ENCODE data around the gene LINGO3.

DNA sequence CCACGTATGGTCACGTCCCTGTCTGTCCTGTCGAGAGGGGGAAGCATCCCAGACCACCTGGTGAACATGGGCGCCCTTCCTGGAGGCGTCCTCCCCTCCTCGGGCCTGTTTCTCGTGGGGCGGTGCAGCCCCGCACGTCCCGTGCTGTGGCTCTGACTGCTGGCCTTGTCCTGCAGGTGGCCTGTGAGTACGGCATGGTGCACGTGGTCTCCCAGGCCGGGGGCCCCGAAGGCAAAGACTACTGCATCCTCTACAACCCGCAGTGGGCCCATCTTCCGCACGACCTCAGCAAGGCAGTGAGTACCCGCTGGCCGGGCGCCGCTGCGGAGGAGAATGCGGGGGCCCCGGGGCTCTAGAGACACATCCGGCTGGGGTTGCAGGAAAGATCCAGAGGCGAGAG is 26.5 kb upstream of the LINGO3 start:
- no peak for TF ChIP-seq YY1 (IDR thresholded peaks at IDR 0.05; ENCODE audit: insufficient read depth, insufficient read length)
- no peak for TF ChIP-seq SUZ12 (IDR thresholded peaks at IDR 0.05; ENCODE audit: extremely low read depth, insufficient read depth, insufficient read length)
- TF ChIP-seq ZNF274 (IDR thresholded peaks at IDR 0.05; ENCODE audit: low read depth, low read length) = no peak

Data from NT2/D1 (cell line).